HG03159 (cell line): ENCODE measurements around the gene NWD2.
"Not testable (repeated sequence)": the region's sequence is repeated elsewhere in the genome, so short reads cannot be mapped to it uniquely, and the experiment has no call there.

Source experiments
- ATAC-seq: cut with Tn5 transposase; IDR thresholded peaks from one replicate; pipeline ENCODE4 v1.9.1; 2021; ENCODE audit warnings: mild to moderate bottlenecking, moderate library complexity; ENCODE audit not compliant: unreplicated experiment

Gene NWD2

DNA sequence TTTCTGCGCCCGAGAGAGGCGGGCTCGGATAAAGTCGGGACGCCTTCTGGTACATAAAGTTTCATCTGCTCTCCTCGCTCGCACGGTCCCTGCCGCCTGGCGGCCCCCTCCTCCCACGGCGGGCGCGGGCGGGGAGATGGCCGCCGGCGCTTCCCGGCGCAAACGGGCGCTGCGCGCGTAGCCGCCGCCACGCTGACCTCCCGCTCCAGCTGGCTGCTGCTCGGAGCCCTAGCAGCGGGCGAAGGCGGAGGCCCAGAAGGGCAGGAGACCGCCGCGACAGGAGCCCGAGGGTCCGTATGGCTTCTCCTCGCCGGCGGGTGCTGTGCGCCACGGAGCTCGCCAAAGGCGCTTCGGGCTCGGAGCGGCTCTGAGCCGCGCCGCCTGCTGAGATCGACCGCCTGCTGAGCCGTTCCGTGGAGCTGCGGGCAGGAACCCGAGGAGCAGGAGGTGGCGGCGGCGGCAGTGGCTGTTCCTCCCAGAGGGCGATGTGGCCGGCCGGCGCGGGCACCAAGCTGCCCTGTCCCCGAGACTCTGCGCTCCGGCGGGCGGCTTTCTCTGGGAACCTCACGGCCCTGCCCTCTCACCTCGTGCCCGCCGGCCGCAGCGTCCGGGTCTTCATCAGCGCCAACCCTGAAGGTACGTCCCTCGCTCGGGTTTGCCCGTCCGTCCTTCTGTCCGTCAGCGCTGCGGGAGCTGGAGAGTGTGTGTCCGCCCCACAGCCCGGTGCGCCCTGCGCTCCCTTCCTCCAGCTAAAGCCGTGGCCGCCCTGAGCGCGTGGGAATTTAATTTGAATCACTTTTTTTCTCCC lies at the start of gene NWD2:
Gene NWD2, plus strand, starts transcription at position 161 of the 808 bp plus-strand sequence. Its CDS starts 325 bp downstream, at position 486.
- no peak for ATAC-seq

- no peak for ATAC-seq
These were observed 46.6 kb upstream of the NWD2 start for GRCh38 chr4:37197899-37198298.

GRCh38 chr4:37204740-37205139 lies 39.8 kb upstream of the NWD2 start:
- not testable (repeated sequence) for ATAC-seq

- ATAC-seq, result no peak
These were observed 28.3 kb upstream of the NWD2 start for GRCh38 chr4:37216209-37216608.

DNA sequence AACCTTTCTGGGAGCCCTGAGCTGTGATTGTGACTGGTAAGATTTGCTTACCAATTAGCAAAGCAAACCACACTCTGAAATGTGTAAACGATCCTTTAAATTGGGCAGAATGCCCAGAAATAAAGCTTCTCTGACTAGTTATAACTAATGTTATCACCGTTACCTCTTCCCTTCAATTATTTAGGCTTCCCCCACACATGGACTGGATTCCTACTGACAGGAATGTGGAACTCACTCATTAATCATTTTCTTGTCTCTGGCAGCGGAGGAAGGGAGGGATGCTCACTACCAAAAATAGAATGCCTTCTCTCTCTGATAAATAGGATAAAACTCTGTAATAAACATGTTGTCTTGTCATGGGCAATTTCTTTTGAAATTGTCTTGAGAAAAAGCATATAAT lies 25.3 kb upstream of the NWD2 start:
- no peak for ATAC-seq

DNA sequence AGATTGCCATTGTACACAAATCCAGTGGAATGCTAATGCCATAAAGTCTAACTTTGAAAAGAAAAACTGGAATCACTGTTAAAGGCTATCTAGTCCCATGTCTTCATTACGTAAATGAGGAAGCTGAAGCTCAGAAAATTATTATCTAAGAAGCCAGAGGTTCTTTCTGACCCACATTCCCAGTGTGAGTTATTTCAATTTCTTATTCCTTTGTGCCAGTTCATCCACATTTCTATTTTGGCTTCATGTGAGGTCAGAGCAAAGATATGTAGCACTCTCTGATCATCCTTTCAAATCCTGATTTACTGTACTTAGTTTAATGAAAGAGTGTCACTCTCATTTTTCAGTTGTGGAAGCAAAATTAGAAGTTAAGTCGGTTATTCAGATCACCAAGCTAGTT lies 24.6 kb upstream of the NWD2 start:
- ATAC-seq, result no peak

DNA sequence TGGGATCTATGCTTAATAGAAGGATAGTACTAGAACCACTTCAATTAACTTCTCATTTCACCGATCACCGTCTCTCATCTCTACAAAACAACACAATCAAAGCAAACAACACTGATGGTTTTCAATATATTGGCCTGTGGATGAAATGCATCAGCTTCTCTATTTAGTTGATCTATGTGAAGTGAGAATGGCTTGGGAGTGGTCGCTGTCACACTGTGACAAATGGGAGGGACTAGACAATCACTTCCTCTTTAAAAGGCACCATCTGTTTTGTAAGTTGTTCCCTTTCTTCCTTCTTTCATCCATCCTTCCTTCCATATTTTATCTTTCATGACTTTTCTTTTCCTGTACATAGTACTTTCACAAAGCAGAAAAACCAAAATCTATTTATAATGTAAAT lies 23.9 kb upstream of the NWD2 start:
- ATAC-seq, result no peak

GRCh38 chr4:37223732-37224131 lies 20.8 kb upstream of the NWD2 start:
- no peak for ATAC-seq

DNA sequence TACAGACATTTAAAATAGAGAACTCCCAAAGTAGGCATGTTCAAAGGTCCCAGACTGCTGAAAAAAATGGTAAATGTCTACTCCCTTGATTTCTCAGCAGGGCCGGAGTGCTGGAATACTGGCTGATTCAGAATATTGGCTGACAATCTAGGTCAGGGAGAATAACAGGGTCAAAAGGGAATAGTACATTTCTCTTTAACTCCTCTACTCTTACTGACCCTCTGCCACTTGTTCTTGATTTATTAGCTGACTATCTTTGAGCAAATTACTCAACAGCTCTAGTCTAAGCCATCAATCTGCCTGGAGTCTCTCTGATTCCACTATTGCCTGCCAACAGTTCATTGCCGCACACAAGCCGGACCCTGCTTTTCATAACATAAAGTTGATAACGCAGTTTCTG lies 19.7 kb upstream of the NWD2 start:
- ATAC-seq, result no peak

- ATAC-seq, result no peak
These were observed 18.8 kb upstream of the NWD2 start for GRCh38 chr4:37225778-37226177.

- ATAC-seq, result no peak
These were observed 12.2 kb upstream of the NWD2 start for GRCh38 chr4:37232315-37232714.

- ATAC-seq, result no peak
These were observed 8.4 kb upstream of the NWD2 start for GRCh38 chr4:37236165-37236564.

- ATAC-seq, result no peak
These were observed 2.9 kb upstream of the NWD2 start for GRCh38 chr4:37241647-37242046.

DNA sequence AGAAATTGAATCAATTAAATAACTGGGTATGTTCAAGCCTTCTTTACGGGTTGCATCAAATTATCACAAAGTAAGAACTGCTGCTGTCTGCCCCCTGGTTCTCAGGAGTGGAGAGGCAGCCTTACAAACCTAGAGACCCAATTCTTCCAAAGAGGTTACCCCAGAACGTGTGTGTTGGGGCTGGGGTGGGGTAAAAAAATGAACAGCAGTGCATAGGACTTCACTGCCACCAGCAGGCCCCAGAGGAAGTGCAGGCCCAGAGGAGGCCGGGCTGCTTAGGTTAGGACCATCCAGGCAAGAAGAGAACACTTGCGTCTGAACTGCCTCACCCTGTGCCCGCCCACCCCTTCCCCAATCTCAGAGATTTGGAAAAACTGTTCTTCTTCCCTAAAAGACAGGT lies 1.5 kb upstream of the NWD2 start:
- no peak for ATAC-seq

DNA sequence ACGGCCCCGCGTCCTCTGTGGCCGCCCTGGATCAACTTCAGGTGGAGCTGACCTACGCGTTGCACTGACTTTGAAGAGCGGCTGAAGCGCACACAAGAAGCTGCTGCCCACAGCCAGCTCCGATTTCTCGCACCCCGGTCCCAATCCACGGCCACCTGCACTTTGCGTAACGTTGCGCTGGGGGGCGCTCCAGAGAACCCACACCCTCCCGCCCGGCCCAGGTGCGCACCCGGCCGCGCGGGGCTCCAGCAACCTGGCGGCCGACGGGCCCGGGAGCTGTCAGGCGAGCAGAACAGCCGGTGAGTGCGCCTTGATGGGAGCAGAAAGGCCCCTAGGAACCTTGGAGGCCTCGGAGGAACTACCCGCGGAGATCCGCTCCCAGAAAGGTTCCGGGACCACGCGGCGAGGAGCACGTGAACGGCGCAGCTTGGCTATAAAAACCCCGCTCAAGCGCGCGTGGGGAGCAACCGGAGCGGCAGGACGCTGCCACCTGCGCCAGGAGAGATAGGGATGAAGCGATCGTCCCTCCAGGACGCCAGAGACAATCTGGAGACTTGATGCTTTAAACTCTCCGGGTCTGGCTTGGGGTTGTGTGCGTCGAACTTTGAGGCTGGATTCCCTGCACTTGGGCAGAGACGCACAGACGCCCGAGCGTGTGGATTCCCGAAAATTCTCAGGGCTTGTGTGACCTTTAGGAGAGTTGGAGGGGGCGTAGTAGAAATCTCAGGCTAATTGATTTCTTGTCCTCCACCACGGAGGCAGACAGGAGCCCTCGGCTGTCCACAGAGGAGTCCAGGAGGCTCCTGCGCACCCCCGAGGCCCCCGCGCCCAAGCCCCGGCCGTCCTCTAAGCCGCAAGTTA lies 591 bp upstream of the NWD2 start:
- ATAC-seq, result no peak

DNA sequence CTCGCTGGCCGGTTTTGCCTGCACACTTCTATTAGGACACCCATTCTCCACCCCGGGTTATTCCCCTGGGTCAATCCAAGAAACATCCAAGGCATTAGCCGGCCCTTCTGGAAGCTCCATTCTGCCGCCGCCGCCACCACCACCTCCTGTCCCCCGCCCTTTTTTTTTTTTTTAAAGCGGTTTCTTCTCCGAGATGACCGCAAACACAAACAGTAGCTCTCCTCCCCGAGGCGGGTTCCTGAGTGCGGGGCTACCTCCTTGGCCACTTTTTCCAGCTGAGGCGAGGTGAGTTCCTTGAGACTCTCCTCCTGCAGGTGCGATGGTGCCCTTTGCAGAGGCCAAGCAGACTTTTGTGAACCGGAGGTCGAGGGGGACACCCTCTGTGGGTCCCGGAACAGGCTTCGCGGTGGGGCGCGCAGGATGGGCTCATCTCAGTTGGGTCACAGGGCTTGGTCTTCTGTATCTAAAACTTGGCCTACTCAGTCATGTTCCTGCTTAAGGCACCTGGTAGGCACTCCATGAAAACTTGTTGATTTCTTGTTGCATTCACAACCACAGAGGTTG lies 930 bp downstream of the NWD2 start:
- no peak for ATAC-seq

DNA sequence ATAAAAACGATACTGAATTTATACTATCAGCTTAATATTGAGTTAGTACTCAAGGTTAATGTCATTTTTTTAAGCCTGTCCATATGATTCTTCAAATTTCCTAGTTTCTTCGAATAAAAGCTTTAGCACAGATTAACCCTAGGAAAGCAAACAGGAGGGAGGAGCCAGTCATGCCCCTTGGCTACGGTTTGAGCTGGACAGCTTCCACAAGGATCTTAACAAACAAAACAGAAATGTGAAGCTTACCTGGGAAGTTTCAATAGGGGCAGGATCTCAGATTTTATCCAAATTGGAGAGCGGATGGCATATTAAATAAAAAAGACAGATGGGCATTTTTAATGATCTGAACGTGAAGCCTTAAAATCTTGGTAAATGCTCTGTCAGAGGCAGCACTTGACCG lies 2.3 kb downstream of the NWD2 start:
- ATAC-seq, result no peak

DNA sequence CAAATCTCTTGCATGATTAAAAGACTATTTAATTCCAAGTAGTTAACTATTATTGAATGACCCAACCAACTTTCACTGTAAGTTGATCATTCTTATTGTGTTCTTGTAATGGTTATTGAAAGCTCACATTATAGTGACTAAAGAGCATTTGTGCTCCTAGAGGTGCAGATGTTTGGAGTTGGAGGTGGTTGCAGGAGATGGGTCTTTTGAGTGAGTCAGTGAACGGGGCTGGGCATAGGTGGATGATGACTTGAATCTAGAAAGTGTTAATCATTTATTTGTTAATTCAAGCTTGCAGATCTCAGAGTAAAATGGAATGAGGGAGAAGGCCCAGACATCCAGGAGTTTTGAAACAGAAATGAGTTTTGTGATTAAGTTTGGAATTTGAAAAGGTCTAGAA lies 13.7 kb downstream of the NWD2 start:
- ATAC-seq, result no peak

DNA sequence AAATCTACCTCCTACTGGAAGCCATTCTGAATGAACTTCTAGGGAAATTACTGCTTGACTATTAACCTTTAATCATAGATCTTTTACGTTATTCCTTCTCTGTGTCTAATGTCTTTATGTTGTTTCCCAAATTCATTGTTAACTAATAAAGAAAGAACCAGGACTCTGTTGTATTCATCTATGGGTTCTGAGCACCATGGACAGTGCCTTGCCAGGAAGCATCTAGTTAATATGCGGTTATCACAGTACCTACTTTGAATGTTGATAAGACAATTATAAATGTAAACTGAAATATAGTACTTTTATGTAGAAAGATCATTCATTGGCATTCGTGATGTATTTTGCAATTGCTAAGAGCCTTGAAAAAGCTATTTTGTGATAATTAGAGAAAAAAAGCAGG lies 23.8 kb downstream of the NWD2 start:
- no peak for ATAC-seq

GRCh38 chr4:37279121-37279520 lies 34.6 kb downstream of the NWD2 start:
- no peak for ATAC-seq

DNA sequence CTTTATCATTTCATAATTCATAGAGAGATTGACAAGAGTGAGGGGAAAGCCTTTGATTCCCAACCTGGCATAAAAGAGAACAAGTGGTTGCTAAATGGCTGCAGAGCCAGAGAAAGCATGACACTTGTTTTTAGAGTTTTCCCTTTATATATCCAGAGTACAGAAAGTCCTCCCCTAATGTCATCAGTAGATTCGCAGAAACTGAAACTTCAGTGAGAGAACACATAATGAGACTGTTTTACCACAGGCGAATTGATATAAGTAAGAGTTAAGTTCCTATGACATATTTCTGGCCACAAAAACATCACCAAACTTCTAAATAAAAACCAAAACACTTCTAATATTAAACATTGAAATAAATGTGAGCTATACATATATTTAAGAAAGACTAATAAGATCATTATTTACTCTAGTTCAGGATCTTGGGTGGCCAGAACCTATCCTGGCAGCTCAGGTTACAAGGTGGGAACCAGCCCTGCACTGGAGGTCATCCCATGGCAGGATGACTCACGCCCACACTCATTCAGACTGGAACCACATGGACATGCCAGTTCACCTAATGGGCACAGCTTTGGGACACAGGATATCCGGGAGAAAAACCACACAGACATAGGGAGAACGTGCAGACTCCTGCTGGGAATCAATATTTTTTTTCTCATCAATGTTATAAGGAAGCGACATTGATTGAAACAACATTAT lies 35.5 kb downstream of the NWD2 start:
- no peak for ATAC-seq
